K562 (cell line): Measurements from ENCODE around the gene FARP1. TPM values are rescaled to one million over a fixed set of nuclear protein-coding genes. Genes with fewer than 3 reads are reported as not detected.

Experiments used
- ATAC-seq: fragments of 200-7000 bp; cut with Tn5 transposase; 3 replicates; pipeline ENCODE4 v1.9.1; 2020; ENCODE audit warnings: moderate library complexity
- BruUV-seq: library from RNA; stranded (reverse); fragments of 400-500 nt; replicated peaks from 2 replicates; lab custom pipeline; 2021; lab: Mats Ljungman, UMichigan
- CTCF ChIA-PET: fragments of 300-600 bp; formaldehyde crosslinking; extraction: SDS; loops from one replicate; lab custom pipeline; 2021; ENCODE audit warnings: low intra/inter-chr PET ratio; lab: Yijun Ruan, JAX
- POLR2A ChIA-PET: fragments of 300-600, 350-650 bp; sonication (Branson Sonifier 250); formaldehyde crosslinking; extraction: SDS; loops from one replicate; lab custom pipeline; 2021; ENCODE audit warnings: antibody characterized with exemption, inconsistent platforms; lab: Yijun Ruan, JAX
- DNase-seq, 4 experiments: peaks; one replicate each; pipeline versions ENCODE4 v3.0.0 to v3.0.0-alpha.2; 2011 to 2018; ENCODE audit warnings: low spot score in 3 of 4, mixed read lengths in 3 of 4; ENCODE audit errors: extremely low read depth in 1 of 4
- FAIRE-seq: peaks from 2 replicates; lab custom pipeline; 2011; peaks lifted over from hg19 to GRCh38; lab: Jason Lieb, UNC
- H2AFZ ChIP-seq: 2 replicates; pipeline ENCODE4 v1.6.0; 2011; ENCODE audit warnings: low read depth, low read length, control low read depth, inconsistent platforms
- H3K27ac ChIP-seq: fragments of 200-600 bp; 3 replicates; pipeline ENCODE4 v1.8.0; 2011; ENCODE audit warnings: low read depth, mild to moderate bottlenecking, control low read depth, inconsistent platforms, low read length, moderate library complexity, mixed read lengths; ENCODE audit errors: extremely low read depth
- H3K27me3 ChIP-seq, 2 experiments: fragments of 300-600 bp in 1 of 2; 2 replicates in 1 of 2; 3 replicates in 1 of 2; pipeline versions ENCODE4 v1.6.0 to v1.8.0; 2011; ENCODE audit warnings: inconsistent platforms in 2 of 2, low read length in 2 of 2, mild to moderate bottlenecking in 1 of 2, mixed read lengths in 1 of 2, moderate library complexity in 1 of 2; ENCODE audit not compliant: control insufficient read depth in 2 of 2, insufficient read depth in 2 of 2
- H3K36me3 ChIP-seq: fragments of 300-600 bp; 3 replicates; pipeline ENCODE4 v1.8.0; 2011; ENCODE audit warnings: mild to moderate bottlenecking, low read length, inconsistent platforms; ENCODE audit not compliant: control insufficient read depth, insufficient read depth
- H3K4me1 ChIP-seq, 2 experiments: fragments of 200-600 bp in 1 of 2; replicated peaks in 1 of 2; 2 replicates in 1 of 2; 3 replicates in 1 of 2; pipeline versions ENCODE4 v1.5.1 to v1.8.0; 2011; ENCODE audit warnings: inconsistent platforms in 2 of 2, low read length in 2 of 2, mild to moderate bottlenecking in 1 of 2, mixed read lengths in 1 of 2, moderate library complexity in 1 of 2; ENCODE audit not compliant: control insufficient read depth in 2 of 2, insufficient read depth in 2 of 2
- H3K4me2 ChIP-seq: 2 replicates; pipeline ENCODE4 v1.6.1; 2011; ENCODE audit warnings: low read length, control low read depth, inconsistent platforms, mixed read lengths; ENCODE audit not compliant: insufficient read depth
- H3K4me3 ChIP-seq: fragments of 200-600 bp; sonication (generic), shearing (Covaris generic); 2 replicates; pipeline ENCODE4 v1.5.1; 2016; ENCODE audit warnings: control low read depth, inconsistent platforms
- H3K79me2 ChIP-seq: fragments of 200-600 bp; 3 replicates; pipeline ENCODE4 v1.8.0; 2011; ENCODE audit warnings: low read length, inconsistent platforms; ENCODE audit not compliant: control insufficient read depth, insufficient read depth
- H3K9ac ChIP-seq, 2 experiments: 2 replicates each; pipeline versions ENCODE4 v1.6.0 to v1.6.1; 2011; ENCODE audit warnings: low read depth in 2 of 2, low read length in 2 of 2, control low read depth in 1 of 2, inconsistent platforms in 1 of 2, mild to moderate bottlenecking in 1 of 2, mixed read lengths in 1 of 2; ENCODE audit not compliant: insufficient read depth in 1 of 2
- H3K9me1 ChIP-seq: one replicate; pipeline ENCODE4 v1.6.0; 2011; ENCODE audit warnings: inconsistent platforms, mild to moderate bottlenecking, low read length, moderate library complexity; ENCODE audit not compliant: control insufficient read depth, insufficient read depth
- H3K9me3 ChIP-seq: replicated peaks from 2 replicates; pipeline ENCODE4 v1.5.1; 2011; ENCODE audit warnings: low read depth, low read length, inconsistent platforms; ENCODE audit not compliant: control insufficient read depth, insufficient read depth
- H4K20me1 ChIP-seq: replicated peaks from 2 replicates; pipeline ENCODE4 v1.6.1; 2011; ENCODE audit warnings: low read length, inconsistent platforms, mixed read lengths; ENCODE audit not compliant: control insufficient read depth, insufficient read depth
- BRF1 ChIP-seq: IDR thresholded peaks from 3 replicates; pipeline ENCODE4 v1.6.1; 2011; ENCODE audit warnings: borderline replicate concordance, mild to moderate bottlenecking; ENCODE audit not compliant: insufficient read length; ENCODE audit errors: extremely low read depth
- ERF ChIP-seq: fragments of 450-650 bp; formaldehyde crosslinking; IDR thresholded peaks from 2 replicates; pipeline ENCODE4 v1.4.0; 2020; ENCODE audit warnings: mild to moderate bottlenecking, mixed read lengths
- POLR2AphosphoS2 ChIP-seq: IDR thresholded peaks from 2 replicates; pipeline ENCODE4 v1.6.1; 2012; ENCODE audit warnings: low read length, improper control_type of control experiment
- PRDM10 ChIP-seq: fragments of 450-650 bp; IDR thresholded peaks from 2 replicates; pipeline ENCODE4 v1.6.1; 2018; ENCODE audit not compliant: partially characterized antibody
- PYGO2 ChIP-seq: fragments of 450-650 bp; IDR thresholded peaks from 2 replicates; pipeline ENCODE4 v1.6.1; 2016; ENCODE audit warnings: mild to moderate bottlenecking, missing genetic modification characterization, moderate library complexity, missing compliant biosample characterization
- SAFB ChIP-seq: fragments of 200-400 bp; formaldehyde crosslinking; IDR thresholded peaks from 2 replicates; pipeline ENCODE4 v1.6.1; 2017; ENCODE audit warnings: low read depth, low read length, borderline replicate concordance
- SIRT6 ChIP-seq: IDR thresholded peaks from one replicate; pipeline ENCODE4 v1.6.1; 2012; ENCODE audit warnings: low read depth, mild to moderate bottlenecking, control low read depth, inconsistent platforms, low read length, moderate library complexity
- ZNF609 ChIP-seq: sonication (generic); formaldehyde crosslinking; IDR thresholded peaks from 2 replicates; pipeline ENCODE4 v1.8.1; 2023; ENCODE audit warnings: missing genetic modification reagents, mild to moderate bottlenecking, borderline replicate concordance
- WGBS: fragments of 100-300 bp; shearing (Covaris generic); methylation state at CpG from one replicate; pipeline ENCODE4 v1.1.6; 2016; ENCODE audit warnings: low coverage, mixed read lengths; ENCODE audit not compliant: insufficient coverage; ENCODE audit errors: missing lambda C conversion rate; 5-methylcytosine and 5-hydroxymethylcytosine counted together
- in situ Hi-C: fragments of 300-500 bp; cut with MboI; formaldehyde crosslinking; loops from 4 replicates; pipeline ENCODE4 v1.15.0; 2018; ENCODE audit warnings: inconsistent platforms, mixed read lengths
- intact Hi-C: fragments of 100-400 bp; cut with micrococcal nuclease; formaldehyde crosslinking; loops from 2 replicates; pipeline ENCODE4 v1.14.2; 2022
- polyA plus RNA-seq, 8 experiments: library from polyadenylated mRNA; depleted of rRNA in 4 of 8; stranded (reverse) in 5 of 8; unstranded in 3 of 8; fragments of >200 nt; fragmentation: Nextera tagmentation in 2 of 8; fragmentation: Illumina TruSeq in 1 of 8; extraction: Ambion mirVana in 2 of 8; extraction: Trizol in 1 of 8; gene quantifications; 2 replicates each; pipeline versions ENCODE4 v1.2.1 to v1.2.3, GENCODE V29; 2011 to 2014; ENCODE audit warnings: inconsistent platforms in 1 of 8, missing spikeins in 1 of 8
- total RNA-seq, 7 experiments: library from RNA; depleted of rRNA in 6 of 7; stranded (reverse); fragments of >200 nt in 6 of 7; fragmentation: Illumina TruSeq in 2 of 7; extraction: Trizol in 2 of 7; gene quantifications; 2 replicates each; pipeline versions ENCODE4 v1.2.1 to v1.2.3, GENCODE V29; 2011 to 2021; ENCODE audit warnings: low replicate concordance in 1 of 7

The FARP1 gene
- total and polyA plus RNA-seq, 9 of the 15 experiments (the other 6 are each of a cell fraction or from before 2014, with no cell fraction given) = 0.03 to 0.29 (median 0.05) TPM; not detected in 3

GRCh38 chr13:98103942-98104880 lies 38.7 kb upstream of the FARP1 start:
- H3K36me3 ChIP-seq = no peaks in the 10 kb centered on the region
- POLR2A ChIA-PET = no interaction called here
- H3K9me3 ChIP-seq = no peaks in the 10 kb centered on the region
- DNase-seq = peak in 2 of 4 experiments; percentile 18 to 21
- 0 out of 5 replicates have a peak, but pooled peaks cover 0 to 8% of the 10 kb centered on the region in 2 experiments for H3K27me3 ChIP-seq
- H3K4me1 ChIP-seq = no peaks in the 10 kb centered on the region; a peak in 1 of 5 replicates
- CTCF ChIA-PET = no interaction called here
- 0% methylated on average over 9 of the region's 10 CpGs for WGBS
- no peak overlapping the region for H3K4me3 ChIP-seq
- H2AFZ ChIP-seq = no peak overlapping the region
- intact Hi-C loops (no loop called here), in situ Hi-C loops (no loop called here)
- H3K79me2 ChIP-seq = no peaks in the 10 kb centered on the region
- ATAC-seq = no peak
- no peaks in the 10 kb centered on the region for H4K20me1 ChIP-seq
- no TSS peak for BruUV-seq
- no peaks in the 10 kb centered on the region for H3K9me1 ChIP-seq
- H3K4me2 ChIP-seq = no peak overlapping the region
- no peak for FAIRE-seq
- no peak overlapping the region for H3K27ac ChIP-seq
- no peak overlapping the region for H3K9ac ChIP-seq
- no peak for TF ChIP-seq SIRT6
- no peak for TF ChIP-seq PYGO2 (tag)
- no peak for TF ChIP-seq SAFB
- no peak for TF ChIP-seq BRF1
- TF ChIP-seq PRDM10 = no peak
- no peak for TF ChIP-seq ZNF609 (CRISPR knock-in tag)
- no peak for TF ChIP-seq ERF (CRISPR knock-in tag)
- no peak for TF ChIP-seq POLR2AphosphoS2
